Bone marrow (tissue), 2 donors: Measurements from ENCODE around the gene ERCC6.
A peak's percentile ranks its signal among the peaks of the same experiment; 100 is the strongest.

ENCODE experiments used
- DNase-seq, 2 donors: peaks; one replicate each; lab custom pipeline; 2025; lab: John Stamatoyannopoulos, UW

The ERCC6 gene

GRCh38 chr10:49512121-49512809, 26.7 kb downstream of the ERCC6 start:
- peak in 1 of 2 donors; percentile 30 for DNase-seq

DNA sequence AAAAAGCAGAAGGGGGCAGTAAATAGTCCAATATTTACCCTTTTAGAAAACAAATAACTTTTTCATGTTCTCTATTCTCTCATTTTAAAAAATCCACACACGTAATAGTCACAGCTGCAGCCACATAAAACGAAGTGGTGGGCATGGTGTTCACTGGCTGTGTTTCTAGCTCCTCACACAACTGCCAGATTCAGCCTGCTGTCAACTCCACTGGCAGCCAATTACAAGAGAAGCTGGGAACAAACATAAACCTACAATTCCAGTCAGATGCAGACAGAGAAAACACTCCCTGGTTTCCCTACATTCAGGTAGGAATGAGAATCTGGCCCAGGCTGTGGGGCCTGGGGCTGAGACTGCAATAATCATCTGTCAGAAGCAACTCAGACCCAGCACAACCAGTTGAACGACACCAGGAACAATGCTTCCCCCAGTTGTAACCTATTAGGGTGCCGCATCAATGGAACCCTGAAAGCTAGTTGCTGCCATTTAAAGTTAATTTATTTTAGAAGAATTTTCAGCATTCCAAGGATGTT, 29.1 kb downstream of the ERCC6 start:
- DNase-seq, result no peak

- no peak for DNase-seq
These were observed 30.3 kb downstream of the ERCC6 start for GRCh38 chr10:49508654-49509053.

DNA sequence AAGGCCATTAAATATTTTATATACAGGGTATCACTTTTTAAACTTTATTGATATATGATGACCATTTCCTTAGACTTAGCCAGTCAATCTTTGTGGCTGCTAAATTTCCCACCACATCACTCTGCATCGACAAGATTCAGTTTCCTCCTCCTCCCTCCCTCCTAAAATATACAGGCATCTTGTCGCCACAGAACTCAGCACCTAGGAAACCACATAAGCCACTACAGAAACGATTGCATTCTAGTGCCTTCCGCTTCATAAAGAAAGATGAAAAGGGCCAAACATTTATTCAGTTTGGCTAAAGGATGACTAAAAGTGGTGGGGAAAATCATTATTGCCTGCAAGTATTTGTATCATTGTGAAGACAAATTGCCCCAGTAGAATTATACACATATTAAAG, 30.7 kb downstream of the ERCC6 start:
- no peak for DNase-seq

DNA sequence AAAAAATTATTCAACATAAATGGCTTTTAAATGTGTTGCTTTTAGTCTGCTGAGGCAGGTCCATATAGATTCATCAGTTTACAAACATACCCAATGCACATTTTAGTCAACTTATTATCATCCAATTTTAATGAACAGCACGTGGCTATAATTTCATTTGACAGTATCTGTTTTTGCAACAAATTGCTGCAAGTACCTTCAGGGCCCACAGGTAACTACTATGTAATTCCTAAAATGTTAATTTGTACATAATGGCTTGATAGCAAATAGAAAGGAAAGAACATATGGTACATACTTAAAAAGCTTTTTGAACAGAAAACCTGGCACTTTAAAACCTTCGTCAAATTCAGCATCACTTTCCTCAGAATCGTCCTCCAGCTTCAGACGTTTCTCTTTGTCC, 33.3 kb downstream of the ERCC6 start:
- no peak for DNase-seq

DNA sequence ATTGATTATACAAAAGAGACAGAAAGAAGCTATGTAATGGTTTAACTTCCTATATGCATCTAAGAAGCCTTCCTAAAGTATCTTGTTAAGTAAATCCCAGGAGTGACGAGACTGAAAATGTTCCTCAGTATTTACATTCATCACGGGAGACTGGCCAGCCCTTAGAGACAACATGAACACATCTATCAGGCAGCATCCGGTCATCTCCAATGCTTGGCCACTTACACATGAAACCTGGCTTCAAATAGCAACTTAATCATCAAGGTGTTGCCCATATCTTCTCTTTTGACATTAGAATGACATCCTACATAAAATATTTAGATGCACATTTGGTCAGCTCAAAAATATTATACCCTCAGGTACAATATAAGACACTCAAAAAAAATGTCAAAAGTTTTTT, 33.8 kb downstream of the ERCC6 start:
- no peak for DNase-seq

DNA sequence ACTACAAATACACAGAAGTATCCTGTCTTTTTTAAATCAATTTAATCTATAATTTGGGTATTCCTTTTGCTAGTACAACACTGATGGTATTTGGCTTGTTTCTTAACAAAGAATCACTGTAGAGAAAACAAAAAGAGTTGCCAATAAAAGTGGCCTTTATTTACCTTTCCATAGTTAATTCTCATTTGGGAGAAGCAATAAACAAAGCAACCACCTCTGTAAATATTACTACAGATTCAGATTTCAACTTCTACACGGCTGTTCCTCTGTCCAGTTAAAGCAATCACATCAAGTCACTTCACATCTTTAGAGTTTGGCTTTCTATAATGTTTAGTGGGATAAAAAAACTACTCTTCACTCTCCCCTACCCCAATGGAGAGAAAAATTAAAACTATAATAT, 34.4 kb downstream of the ERCC6 start:
- DNase-seq, result no peak

GRCh38 chr10:49502358-49502757, 36.6 kb downstream of the ERCC6 start:
- no peak for DNase-seq

GRCh38 chr10:49500412-49500811, 38.5 kb downstream of the ERCC6 start:
- DNase-seq, result no peak

GRCh38 chr10:49499305-49499851, 39.5 kb downstream of the ERCC6 start:
- DNase-seq, result no peak

DNA sequence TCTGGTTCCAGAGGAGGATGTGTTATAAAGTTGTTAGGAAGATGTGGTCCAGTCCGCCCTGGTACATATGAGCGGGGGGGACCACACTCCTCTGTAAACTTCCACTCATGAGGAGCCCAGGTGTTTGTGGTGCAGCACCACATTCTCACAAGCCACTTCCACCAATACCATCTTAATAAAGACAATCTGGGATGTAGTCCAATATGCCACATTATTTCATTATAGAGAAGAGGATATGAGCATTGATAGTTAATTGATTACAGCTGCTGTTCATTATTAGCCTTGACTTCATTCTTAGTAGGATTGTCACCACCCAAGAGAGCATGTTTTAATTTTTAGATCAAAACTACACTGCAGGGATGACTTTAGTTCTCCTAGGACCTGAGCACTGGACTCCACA, 40.5 kb downstream of the ERCC6 start:
- no peak for DNase-seq

GRCh38 chr10:49497358-49497757, 41.6 kb downstream of the ERCC6 start:
- no peak for DNase-seq

- no peak for DNase-seq
These were observed 50.7 kb downstream of the ERCC6 start for GRCh38 chr10:49488056-49488717.

DNA sequence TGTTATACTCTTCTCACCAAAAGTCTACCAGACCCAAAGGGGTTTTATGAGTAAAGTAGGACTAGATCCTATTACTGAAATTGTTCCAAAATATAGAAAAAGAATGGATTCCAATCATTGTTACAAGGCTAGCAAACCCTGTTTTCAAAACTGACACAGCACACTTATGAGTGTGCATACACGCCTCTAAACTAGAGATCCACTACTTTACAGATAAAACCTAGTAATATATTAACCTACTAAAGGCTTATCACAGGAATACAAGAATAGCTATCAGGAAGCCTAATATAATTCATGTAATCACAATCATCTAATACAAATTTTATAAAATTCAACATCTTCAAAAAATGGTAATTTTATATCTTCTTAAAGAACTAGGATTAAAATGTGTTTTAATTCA, 52.2 kb downstream of the ERCC6 start:
- DNase-seq, result no peak

- no peak for DNase-seq
These were observed 52.9 kb downstream of the ERCC6 start for GRCh38 chr10:49486009-49486408.

GRCh38 chr10:49484486-49485235, 54.3 kb downstream of the ERCC6 start:
- no peak for DNase-seq

GRCh38 chr10:49478819-49479218, 60.1 kb downstream of the ERCC6 start:
- no peak for DNase-seq

GRCh38 chr10:49474901-49475300, 64.0 kb downstream of the ERCC6 start:
- DNase-seq, result no peak

DNA sequence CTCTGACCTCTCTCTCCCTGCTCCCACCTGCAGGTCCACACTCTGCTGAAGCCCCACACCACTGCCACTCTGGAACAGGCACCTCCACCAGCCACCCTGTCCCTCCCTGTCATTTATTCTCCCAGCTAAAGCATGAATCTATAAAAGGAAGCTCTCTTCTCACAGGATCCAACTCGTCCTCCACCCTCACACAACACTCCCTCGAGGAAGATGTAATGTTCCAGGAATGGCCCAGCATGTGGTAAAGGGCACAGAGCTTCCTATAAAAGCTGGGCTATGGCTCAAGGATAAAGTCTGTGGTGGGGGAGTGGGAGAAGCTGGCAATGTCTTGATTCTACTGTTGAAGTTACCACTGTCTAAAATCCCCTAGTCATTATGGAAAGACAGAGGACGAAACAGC, 67.4 kb downstream of the ERCC6 start:
- no peak for DNase-seq

GRCh38 chr10:49465736-49466135, 73.2 kb downstream of the ERCC6 start:
- no peak for DNase-seq
